GM18508 (cell line): ENCODE results near the gene RTP2.

Experiments
- ATAC-seq: cut with Tn5 transposase; IDR thresholded peaks from one replicate; pipeline ENCODE4 v1.9.1; 2021; ENCODE audit warnings: moderate number of reproducible peaks; ENCODE audit not compliant: insufficient read depth, unreplicated experiment

RTP2 gene

DNA sequence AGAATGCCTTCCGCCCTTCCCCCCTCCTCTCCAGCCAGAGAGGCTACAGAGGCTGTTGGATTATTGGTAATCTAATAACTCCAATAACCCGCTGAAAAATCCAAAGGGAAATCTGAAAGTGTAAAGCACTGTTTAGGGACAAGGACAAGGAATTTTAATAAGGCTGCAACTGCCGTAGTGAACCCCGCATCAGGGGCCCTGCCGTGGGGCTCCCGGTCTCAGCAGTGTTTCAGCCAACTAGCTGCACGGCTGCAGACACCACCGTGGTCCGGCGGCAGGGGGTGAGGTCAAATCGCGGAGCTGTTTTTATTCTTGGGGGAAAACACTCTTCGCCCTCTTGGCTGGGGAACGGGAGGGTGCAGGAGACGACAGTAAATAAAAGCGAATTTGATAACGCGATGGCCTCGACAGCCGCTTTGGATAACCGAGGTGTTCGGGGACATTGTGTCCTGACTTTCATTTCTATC lies 36.8 kb upstream of the RTP2 start:
- no peak for ATAC-seq

DNA sequence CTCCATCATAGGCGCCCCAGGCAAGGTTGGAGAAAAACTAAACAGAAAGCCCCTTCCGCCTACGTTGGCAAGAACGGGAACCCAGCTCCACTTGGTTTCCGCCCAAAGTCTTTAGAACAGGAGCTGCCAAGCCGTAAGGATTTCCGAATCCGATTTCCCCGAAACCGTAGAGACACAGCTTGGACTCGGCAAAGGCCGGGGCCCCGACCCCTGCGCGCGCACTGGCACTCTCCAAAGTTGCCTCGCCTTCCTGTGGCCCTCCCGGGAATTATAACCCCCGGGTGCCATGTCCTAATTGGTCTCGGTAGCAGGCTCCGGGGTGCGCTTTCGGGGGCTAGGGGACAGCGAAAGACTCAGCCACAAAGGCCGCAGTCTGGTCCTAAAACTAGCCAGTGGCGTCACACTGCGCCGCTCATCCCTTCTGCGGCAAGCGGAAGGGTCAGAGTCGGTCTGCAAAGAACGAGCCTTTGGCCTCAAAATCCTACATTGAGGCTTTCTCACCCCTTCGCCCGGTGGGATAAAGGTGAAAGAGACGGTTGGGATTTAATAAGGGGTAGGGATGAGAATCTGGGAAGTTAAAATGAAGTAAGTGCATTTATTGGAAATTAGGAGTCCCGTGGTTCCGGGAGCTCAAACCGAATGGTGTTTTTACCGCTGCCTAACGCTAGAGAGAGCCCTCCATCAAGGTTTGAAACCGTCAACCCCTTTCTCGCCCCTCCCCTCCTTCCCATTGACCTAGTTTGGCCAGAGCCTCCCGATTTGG lies 36.2 kb upstream of the RTP2 start:
- ATAC-seq, result no peak

DNA sequence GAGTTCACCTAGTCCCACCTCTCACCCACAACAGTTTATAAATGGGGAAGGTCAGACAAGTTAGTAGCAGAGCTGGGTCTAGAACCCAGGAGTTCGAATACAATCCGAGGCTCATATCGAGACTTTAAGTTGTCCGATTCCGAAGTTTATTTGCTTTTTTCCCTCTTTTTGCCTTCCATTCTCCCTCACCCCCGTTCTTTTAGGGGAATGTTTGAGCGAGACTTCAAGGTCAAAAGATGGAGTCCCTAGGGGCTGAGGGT lies 35.6 kb upstream of the RTP2 start:
- no peak for ATAC-seq

DNA sequence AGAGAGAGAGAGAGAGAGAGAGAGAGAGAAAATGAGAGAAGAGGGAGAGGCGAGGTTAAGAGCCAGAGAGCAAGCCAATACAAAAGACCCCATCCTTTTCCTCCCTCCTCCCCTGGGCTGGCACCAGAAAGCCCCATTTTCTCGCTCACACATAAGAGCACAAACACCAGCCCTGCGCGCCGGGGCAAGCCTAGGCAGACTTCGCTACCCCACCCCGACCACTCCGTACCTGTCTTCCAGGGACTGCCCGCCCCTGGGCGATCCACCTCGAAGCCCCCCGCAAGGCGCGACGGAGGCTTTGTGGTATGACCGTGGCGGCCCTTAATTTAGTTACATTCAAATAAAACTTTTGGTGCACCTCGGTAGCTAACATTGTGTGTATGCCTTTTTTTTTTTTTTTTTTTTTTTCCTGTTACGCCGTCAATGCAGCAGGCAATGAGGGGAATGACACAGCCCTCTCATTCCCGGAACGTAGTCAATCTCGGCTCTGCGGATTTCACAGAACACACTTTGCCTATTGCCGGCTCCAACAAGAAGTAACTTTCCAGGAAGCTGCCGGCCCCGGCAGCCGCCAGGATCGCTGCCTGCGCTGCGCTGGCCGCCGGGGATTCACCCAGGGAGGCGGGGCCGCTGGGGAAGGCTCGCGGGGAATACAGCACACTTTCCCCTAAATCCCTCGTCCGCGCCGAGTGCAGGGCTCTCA lies 35.2 kb upstream of the RTP2 start:
- no peak for ATAC-seq

DNA sequence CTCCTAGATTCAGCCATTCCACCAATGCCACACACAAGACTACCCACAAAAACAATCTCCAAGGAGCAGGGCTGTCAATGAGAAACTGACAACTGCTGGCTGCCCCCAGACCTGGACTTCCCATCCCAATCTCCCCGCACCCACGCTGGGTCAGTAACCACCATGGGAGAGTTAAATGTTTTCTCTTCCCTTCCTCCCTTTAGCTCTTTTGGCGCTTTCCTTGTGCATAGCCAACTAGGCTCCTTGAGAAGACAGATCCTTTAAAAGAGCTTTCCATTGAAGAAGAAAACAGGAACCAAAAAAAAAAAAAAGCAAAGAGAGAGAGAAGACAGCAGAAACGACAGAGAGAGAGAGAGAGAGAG lies 34.6 kb upstream of the RTP2 start:
- no peak for ATAC-seq

DNA sequence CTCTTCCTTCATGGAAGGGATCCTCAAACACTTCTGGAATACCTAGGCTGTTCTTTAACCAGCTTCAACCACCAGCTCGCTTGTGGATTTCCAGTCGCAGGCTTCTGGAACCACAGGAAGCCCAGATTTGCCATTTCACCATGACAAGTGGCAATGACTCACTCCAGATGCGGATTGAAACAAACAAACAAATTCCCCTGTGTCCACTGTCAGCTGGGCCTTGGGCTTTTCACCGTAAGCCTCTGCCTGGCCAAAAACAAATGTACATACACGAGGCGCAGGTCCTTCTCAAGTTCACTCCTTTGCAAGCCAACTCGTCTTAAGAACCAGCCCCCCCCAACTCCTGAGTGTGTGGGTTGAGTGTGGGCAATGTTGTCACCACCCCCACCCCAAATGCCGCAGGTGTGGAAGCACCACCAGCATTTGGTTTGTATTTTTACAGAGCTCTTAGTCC lies 34.1 kb upstream of the RTP2 start:
- no peak for ATAC-seq

DNA sequence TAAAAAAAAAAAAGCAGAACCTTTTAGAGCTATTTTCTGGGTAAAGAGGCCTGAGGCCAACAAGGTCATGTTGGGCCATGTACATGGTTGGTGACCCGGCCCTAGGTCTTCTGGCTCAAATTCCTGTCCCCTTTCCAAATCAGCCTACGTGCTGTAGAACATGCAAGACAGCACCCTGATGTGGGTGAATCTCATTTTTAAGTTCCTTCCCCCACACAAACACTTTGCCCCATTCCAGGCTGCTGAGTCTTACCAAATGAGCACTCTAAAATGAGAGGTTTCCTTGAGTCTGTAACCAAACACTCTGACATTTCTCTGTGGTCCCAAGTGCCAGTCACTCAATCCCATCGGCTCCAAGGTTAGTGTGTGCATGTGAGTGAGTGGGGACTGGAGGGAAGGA lies 33.5 kb upstream of the RTP2 start:
- ATAC-seq, result no peak

DNA sequence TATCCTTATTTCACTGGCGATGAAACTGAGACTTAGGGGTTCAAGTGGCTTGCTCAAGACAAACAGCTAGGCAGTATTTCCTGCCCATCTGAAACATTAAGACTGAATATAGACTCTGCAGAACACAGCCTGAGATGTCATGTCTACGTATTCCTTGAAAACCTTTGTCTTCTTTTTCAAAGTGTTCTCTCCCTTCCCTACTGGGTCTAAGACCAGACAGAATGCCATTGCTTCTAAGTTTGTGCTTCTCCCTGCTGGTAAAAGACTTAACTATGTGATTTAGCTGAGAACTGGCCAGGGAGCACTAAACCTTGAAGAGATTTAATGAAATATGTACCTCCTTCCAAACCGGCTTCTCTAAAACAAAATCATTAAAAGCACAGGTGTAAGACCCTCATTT lies 33.0 kb upstream of the RTP2 start:
- no peak for ATAC-seq

DNA sequence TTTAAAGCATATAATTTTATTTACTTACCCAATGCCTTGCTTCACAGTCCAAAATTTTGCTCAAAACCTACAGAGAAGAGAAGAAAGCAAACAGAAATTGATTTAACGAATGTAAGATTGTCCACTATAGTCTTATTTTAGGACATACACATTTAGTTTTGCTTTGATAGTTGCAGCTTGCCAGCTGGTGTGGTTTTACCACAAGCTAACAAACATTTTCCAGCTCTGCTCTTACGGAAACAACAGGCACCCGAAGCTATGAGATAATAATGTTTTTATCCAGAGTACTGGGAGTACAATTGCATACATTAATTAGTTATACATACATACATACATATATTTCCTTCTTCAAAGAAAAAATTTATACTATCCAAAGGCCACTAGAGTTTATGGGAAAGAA lies 32.5 kb upstream of the RTP2 start:
- ATAC-seq, result no peak

DNA sequence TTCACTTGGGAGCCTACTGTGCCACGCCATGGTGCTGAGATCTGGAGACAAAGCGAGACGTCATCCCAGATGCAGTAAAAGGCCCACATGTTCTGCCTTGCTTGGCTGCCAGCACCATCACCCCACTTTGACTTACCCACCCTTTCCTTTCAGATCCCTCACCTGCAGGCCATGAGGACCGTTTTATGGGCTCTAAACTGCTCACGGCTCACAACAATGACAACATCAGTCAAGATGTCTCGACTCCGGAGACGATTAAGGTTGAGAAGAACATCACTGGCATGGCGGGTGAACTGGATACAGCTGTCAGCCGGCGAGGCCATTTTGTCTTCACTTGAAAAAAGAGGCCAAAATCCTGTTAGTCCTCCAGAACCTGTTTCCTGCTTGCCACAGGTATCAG lies 31.0 kb upstream of the RTP2 start:
- ATAC-seq, result no peak

DNA sequence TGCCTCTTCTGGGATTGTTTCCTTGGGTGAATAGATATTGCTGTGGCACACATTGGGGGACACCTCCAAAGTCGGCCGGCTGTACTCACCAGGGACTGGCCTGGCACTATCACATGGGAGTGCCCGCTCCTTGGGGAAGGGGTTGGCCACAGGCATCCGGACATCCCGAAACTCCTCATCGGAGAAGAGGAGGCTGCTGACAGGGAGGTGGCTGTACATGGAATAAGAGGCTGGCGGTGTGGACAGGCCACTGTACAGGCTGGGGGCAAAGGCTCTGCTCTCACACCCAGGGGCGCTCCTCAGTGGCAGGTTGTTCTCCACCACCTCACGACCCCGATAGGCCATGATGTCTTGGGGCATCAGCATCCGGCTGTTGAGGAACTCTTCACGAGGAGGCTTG lies 27.2 kb upstream of the RTP2 start:
- no peak for ATAC-seq

DNA sequence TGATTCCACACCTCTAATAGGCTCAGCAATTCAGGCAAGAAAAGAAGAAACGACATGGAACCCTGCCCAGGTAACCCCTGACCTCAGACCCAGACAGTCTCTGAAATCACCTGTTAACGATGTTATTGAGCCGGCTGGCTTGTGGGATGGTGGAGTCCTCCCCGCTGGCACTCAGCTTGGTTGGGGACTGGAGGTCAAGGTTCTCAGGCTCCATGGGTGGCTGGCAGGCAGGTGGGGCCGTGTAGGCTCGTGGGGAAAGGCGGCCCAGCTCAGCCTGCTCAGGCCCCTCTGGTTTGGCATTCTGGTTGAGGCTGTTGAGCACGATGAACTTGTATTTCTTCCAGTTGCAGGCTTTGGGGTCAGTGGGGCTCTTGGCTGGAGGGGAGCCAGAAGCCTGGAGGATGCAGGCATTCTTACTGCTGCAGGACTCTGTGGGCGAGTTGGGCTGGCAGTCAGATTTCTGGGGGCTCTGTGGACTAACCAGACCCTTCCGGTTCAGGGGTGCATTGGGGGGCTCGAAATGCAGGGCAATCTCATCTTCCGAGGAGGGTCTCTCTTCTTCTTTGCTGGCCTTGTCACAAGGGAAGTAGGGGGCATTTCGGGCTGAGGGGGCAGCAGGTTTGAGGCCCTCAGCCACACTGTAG lies 26.7 kb upstream of the RTP2 start:
- no peak for ATAC-seq

DNA sequence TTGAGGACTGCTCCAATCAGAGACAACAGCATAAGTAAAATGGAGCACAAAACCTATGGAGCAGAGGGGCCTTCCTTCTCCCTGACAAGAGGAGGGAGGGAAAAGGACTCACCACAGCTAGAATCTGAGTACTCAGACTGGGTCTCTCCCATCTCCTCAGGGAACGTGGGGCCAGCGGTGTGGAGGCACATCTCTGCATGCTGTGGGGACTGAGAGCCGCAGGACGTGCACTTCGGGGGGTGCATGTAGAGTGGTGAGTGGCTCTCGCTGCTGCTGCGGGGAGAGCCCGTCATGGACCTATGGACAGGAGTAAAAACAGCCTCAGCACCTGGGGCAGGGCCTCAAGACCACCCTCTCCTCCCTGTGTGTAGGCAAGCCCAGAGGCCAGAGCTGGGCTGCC lies 25.9 kb upstream of the RTP2 start:
- ATAC-seq, result no peak

DNA sequence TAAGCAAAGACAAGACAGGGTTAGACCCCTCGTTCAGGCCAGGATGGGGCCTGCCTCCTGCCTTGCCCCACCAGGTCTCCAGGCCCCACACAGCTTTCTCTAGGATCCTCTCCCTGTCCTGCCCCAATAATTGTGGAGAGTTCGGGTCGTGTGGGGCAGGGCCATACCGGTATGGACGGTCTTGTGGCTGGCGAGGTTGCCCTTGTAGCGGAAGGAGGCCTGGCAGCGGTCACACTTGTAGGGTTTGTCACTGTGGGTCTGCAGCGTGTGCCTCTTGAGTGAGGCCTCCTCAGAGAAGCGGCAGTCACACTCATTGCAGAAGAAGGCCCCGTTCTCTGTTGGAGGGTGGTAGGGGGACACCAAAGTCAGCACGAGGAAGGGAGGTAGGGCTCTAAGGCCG lies 24.2 kb upstream of the RTP2 start:
- ATAC-seq, result no peak

DNA sequence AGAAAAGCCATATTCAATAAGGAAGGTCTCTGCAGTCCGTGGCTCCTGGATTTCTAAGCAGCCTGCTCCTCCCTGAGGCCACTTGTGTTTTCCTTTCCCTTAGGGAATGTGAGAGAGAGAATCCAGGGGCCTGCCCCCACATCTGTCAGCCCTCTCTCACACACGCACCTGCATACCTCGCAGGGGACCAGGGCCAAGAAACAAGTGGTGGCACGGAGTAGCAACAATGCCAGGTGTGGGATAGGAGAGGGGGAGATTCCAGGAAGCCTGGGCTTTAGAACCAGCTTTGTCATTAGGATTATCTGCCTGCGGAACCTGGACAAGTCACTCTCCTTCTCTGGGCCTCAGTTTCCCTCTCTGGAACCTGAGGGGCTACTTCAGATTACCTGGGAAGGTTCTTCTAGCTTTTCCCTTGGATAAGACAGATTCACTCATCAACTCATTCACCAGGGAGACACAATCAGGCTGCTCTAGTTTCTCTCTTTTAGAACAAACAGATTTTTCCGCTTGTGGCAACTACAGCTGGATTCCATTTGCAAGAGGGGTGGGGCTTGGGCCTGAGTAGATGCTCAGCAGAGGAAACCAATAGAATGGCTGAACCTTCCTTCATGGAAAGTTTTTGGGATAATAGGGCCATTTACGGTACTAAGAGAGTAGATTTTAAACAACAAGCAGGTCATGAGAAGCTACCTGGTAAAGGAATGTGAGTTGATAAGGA lies 23.5 kb upstream of the RTP2 start:
- ATAC-seq, result no peak

DNA sequence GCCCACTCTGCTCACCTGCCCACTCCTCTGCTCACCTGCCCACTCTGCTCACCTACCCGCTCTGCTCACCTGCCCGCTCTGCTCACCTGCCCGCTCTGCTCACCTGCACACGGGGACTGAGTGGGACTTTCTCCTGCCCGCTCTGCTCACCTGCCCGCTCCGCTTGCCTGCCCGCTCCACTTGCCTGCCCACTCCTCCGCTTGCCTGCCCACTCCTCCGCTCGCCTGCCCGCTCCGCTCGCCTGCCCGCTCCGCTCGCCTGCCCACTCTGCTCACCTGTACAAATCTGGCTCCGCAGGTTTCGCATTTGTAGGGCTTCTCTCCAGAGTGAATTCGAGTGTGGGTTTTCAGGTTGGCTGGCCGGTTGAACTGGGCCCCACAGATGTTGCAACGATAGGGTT lies 22.9 kb upstream of the RTP2 start:
- no peak for ATAC-seq

DNA sequence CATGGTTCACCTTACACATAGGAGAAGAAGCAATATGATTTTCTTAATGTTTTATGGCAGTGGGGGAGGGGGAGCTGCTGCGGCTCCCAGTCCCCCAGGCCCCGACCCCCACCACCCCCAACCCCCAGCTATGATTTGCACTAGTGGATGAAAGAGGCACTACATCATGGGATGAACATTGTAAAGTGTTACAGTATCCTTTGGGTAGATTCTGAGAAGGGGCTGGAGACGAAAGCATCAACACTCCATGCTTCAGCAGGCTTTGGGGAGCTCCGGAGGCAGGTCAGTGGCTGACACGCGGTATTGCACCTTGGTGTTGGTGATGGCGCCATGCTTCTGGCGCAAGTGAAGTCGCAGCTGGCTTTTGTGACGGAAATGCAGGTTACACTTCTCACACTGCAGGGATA lies 19.9 kb upstream of the RTP2 start:
- no peak for ATAC-seq

DNA sequence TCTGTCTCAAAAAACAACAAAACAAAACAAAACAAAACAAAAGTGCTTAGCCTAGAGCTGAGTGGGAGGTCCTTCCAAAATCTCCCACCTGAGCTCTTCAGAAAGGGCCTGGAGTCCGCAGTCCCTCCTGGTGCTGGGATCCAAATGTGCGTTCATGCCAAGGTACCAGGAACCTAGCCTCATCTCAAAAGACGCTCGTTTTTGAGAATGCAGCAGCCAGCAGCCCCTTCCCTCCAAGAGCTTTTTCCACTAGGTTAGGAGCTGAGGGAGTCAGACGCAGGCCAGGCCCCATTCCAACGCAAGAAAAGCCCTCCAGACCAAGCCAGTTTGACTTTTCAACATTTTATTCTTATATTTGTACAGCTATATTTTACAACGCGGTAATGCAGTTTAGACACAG lies 18.7 kb upstream of the RTP2 start:
- no peak for ATAC-seq

DNA sequence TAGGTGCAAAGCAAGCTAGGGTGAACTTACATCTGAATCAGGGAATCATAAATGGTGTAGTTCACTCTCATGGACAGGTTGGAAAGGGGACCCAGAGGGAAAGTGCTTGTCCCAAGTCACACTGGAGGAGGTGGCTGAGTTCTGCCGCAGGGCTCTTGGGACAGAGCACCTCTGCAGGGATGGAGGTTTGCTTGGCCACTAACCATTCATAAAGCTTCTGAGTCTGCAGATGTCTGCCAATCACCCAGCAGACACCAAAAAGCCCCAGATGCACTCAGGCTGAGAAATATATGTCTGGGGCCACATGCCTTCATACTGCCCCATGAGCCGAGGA lies 17.9 kb upstream of the RTP2 start:
- ATAC-seq, result no peak

DNA sequence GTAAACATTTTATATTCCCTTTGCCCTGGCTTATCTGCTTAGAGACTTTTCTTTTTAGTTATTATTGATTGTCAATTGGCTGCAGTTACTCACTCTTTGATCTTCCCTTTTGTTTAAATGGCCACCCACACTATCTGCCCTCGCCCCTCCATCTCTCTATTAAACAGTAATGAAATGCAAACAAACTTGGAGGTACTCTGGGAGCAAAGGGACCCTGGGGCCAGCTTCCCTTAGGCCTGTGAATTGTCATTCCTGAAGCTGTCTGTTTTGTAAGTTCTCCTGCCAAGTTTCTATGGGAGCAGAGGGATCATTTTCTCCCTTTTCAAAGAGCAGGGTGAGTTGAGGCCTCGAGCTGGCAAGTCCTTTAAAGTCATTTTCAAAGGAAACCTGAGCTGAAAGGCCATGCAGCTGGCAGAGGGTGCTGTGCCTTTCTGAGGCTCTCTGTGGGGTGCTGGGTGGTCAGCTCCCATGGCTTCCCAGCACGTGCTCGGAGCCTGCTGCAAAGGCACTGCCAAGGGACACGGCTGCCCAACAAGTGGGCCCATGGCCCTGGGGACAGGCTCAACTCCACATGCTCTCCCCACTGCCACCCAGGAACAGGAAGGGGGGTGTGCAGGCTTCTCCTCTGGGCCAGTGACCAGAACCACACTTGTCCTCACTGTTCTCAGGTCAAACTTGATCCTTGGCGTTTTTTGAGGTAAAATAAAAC lies 17.4 kb upstream of the RTP2 start:
- no peak for ATAC-seq

DNA sequence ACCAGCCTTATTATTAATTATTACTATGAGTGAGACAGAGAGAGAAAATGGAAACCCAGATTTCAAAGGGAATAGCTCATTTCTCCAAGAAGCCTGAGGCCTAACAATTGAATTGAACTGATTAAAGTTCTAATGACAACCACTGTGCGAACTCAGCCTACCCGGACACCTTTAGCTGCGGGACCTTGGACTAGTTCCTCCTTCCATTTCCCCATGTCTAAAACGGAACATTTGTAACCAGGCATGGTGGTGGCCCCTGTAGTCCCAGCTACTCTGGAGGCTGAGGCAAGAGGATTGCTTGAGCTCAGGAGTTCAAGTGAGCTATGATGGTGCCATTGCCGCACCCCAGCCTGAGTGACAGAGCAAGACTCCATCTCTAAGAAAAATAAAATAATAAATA lies 16.4 kb upstream of the RTP2 start:
- ATAC-seq, result no peak
